ENCODE data around the gene MEIOSIN. TPM values are rescaled to one million over a fixed set of nuclear protein-coding genes. Genes with fewer than 3 reads are reported as not detected.

MEIOSIN gene
- total and polyA plus RNA-seq, 4 donors: not detected

GRCh38 chr19:45730368-45731288 lies 2.6 kb upstream of the MEIOSIN start, which contains the start of gene FBXO46:
Gene FBXO46 (minus strand): TSS chr19:45730896. CDS start chr19:45713495, 17,401 bp downstream.
- peak within 1 kb of the TSS; percentile 22 to 52 for H3K27ac ChIP-seq (ENCODE audit: low read depth in 1 of 2, low read length in 1 of 2)
- DNase-seq: peak; percentile 99
- peak; percentile 99 for ATAC-seq (ENCODE audit: insufficient read depth, low FRiP score)

GRCh38 chr19:45739498-45740439 lies 6.5 kb downstream of the MEIOSIN start:
- Histone ChIP-seq H3K36me3 (ENCODE audit: control insufficient read depth in 4 of 4, insufficient read depth in 4 of 4, low read length in 4 of 4) (no peaks in the 10 kb centered on the region), H3K4me3 (no peak overlapping the region), H3K4me1 (ENCODE audit: control insufficient read depth in 5 of 5, insufficient read depth in 5 of 5, low read length in 5 of 5) (no peaks in the 10 kb centered on the region), H3K9ac (ENCODE audit: insufficient read depth in 1 of 2, low read length in 2 of 2) (no peak overlapping the region), H3K9me3 (ENCODE audit: control insufficient read depth in 4 of 4, insufficient read depth in 3 of 4, low read length in 3 of 4) (no peaks in the 10 kb centered on the region), H3K27me3 (ENCODE audit: control insufficient read depth in 3 of 3, insufficient read depth in 3 of 3, low read length in 2 of 3) (no peaks in the 10 kb centered on the region), H3K27ac (ENCODE audit: low read depth in 1 of 2, low read length in 1 of 2) (no peak overlapping the region)
- 60 to 75% methylated on average over 10 of the region's 10 CpGs for WGBS, 2 donors
- ATAC-seq (ENCODE audit: insufficient read depth, low FRiP score) (no peak), DNase-seq (no peak)
- no peak for TF ChIP-seq CTCF (IDR thresholded peaks at IDR 0.05; ENCODE audit: control extremely low read depth, extremely low read depth)

More at GRCh38 chr19:45730368-45731288, 2.6 kb upstream of the MEIOSIN start, which contains the start of gene FBXO46:
- no peaks in the 10 kb centered on the region for H3K9me3 ChIP-seq (ENCODE audit: control insufficient read depth in 4 of 4, insufficient read depth in 3 of 4, low read length in 3 of 4)
- H3K27me3 ChIP-seq (ENCODE audit: control insufficient read depth in 3 of 3, insufficient read depth in 3 of 3, low read length in 2 of 3): no peaks in the 10 kb centered on the region
- H3K9ac ChIP-seq (ENCODE audit: insufficient read depth in 1 of 2, low read length in 2 of 2): peak within 1 kb of the TSS; percentile 47 to 56
- 1 to 2% methylated on average over 48 of the region's 48 CpGs for WGBS, 2 donors
- TF ChIP-seq CTCF (IDR thresholded peaks at IDR 0.05; ENCODE audit: control extremely low read depth, extremely low read depth): no peak
- peaks cover 0 to 11% (median 0%) of the 10 kb centered on the region in 5 donors for H3K4me1 ChIP-seq (ENCODE audit: control insufficient read depth in 5 of 5, insufficient read depth in 5 of 5, low read length in 5 of 5)
- H3K36me3 ChIP-seq (ENCODE audit: control insufficient read depth in 4 of 4, insufficient read depth in 4 of 4, low read length in 4 of 4): no peaks in the 10 kb centered on the region
- H3K4me3 ChIP-seq: peak within 1 kb of the TSS; percentile 81

GRCh38 chr19:45742969-45743368 lies 9.7 kb downstream of the MEIOSIN start:
- TF ChIP-seq CTCF (IDR thresholded peaks at IDR 0.05; ENCODE audit: control extremely low read depth, extremely low read depth): no peak
- Histone ChIP-seq H3K4me1 (ENCODE audit: control insufficient read depth in 5 of 5, insufficient read depth in 5 of 5, low read length in 5 of 5) (no peaks in the 10 kb centered on the region), H3K9ac (ENCODE audit: insufficient read depth in 1 of 2, low read length in 2 of 2) (no peak overlapping the region), H3K4me3 (no peak overlapping the region), H3K9me3 (ENCODE audit: control insufficient read depth in 4 of 4, insufficient read depth in 3 of 4, low read length in 3 of 4) (no peaks in the 10 kb centered on the region), H3K27ac (ENCODE audit: low read depth in 1 of 2, low read length in 1 of 2) (no peak overlapping the region), H3K27me3 (ENCODE audit: control insufficient read depth in 3 of 3, insufficient read depth in 3 of 3, low read length in 2 of 3) (no peaks in the 10 kb centered on the region), H3K36me3 (ENCODE audit: control insufficient read depth in 4 of 4, insufficient read depth in 4 of 4, low read length in 4 of 4) (no peaks in the 10 kb centered on the region)
- DNase-seq (no peak), ATAC-seq (ENCODE audit: insufficient read depth, low FRiP score) (no peak)
- 69 to 74% methylated on average over 4 of the region's 4 CpGs for WGBS, 2 donors
